Measurements from ENCODE around the gene CSPG4. TPM values are rescaled to one million over a fixed set of nuclear protein-coding genes. Genes with fewer than 3 reads are reported as not detected.

CSPG4 gene
- total and polyA plus RNA-seq, 9 of the 15 experiments (the other 6 are each of a cell fraction or from before 2014, with no cell fraction given) = under 0.01 to 0.07 (median 0.04) TPM; not detected in 5

GRCh38 chr15:75647370-75648155 lies 65.1 kb downstream of the CSPG4 start, which contains the start of gene SNX33 (continued):
- TF ChIP-seq XRCC3 (IDR thresholded peaks at IDR 0.05) = no peak
- no peak for TF ChIP-seq ZNF133 (CRISPR knock-in tag; IDR thresholded peaks at IDR 0.05)
- no peak for TF ChIP-seq RNF219 (CRISPR knock-in tag; IDR thresholded peaks at IDR 0.05)
- TF ChIP-seq ARID3A (IDR thresholded peaks at IDR 0.05; ENCODE audit: borderline replicate concordance, low read depth, low read length) = no peak
- TF ChIP-seq SAFB2 (IDR thresholded peaks at IDR 0.05; ENCODE audit: borderline replicate concordance, low read depth, low read length, severe bottlenecking) = no peak
- 0 out of 2 replicates have a peak, but pooled peaks have one; percentile 30 for TF ChIP-seq CREB1 (IDR thresholded peaks at IDR 0.05)
- no peak; the same call in 1 of the 2 replicates for TF ChIP-seq CREB1 (CRISPR knock-in tag; IDR thresholded peaks at IDR 0.05)
- no peak for TF ChIP-seq HDAC6 (IDR thresholded peaks at IDR 0.05; ENCODE audit: low read depth, low read length)
- TF ChIP-seq NFIC (IDR thresholded peaks at IDR 0.05) = peak; percentile 66
- TF ChIP-seq SRF (CRISPR knock-in tag; IDR thresholded peaks at IDR 0.05) = 0 out of 4 replicates have a peak, but pooled peaks of 1 of the 2 experiments have one; percentile 6
- TF ChIP-seq, protein P1, sequence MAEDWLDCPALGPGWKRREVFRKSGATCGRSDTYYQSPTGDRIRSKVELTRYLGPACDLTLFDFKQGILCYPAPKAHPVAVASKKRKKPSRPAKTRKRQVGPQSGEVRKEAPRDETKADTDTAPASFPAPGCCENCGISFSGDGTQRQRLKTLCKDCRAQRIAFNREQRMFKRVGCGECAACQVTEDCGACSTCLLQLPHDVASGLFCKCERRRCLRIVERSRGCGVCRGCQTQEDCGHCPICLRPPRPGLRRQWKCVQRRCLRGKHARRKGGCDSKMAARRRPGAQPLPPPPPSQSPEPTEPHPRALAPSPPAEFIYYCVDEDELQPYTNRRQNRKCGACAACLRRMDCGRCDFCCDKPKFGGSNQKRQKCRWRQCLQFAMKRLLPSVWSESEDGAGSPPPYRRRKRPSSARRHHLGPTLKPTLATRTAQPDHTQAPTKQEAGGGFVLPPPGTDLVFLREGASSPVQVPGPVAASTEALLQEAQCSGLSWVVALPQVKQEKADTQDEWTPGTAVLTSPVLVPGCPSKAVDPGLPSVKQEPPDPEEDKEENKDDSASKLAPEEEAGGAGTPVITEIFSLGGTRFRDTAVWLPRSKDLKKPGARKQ (CRISPR knock-in tag; IDR thresholded peaks at IDR 0.05) = no peak
- no peak for TF ChIP-seq ARNT (IDR thresholded peaks at IDR 0.05)
- TF ChIP-seq, protein P2, sequence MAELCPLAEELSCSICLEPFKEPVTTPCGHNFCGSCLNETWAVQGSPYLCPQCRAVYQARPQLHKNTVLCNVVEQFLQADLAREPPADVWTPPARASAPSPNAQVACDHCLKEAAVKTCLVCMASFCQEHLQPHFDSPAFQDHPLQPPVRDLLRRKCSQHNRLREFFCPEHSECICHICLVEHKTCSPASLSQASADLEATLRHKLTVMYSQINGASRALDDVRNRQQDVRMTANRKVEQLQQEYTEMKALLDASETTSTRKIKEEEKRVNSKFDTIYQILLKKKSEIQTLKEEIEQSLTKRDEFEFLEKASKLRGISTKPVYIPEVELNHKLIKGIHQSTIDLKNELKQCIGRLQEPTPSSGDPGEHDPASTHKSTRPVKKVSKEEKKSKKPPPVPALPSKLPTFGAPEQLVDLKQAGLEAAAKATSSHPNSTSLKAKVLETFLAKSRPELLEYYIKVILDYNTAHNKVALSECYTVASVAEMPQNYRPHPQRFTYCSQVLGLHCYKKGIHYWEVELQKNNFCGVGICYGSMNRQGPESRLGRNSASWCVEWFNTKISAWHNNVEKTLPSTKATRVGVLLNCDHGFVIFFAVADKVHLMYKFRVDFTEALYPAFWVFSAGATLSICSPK (IDR thresholded peaks at IDR 0.05; ENCODE audit: borderline replicate concordance) = no peak
- TF ChIP-seq ZBTB49 (CRISPR knock-in tag; IDR thresholded peaks at IDR 0.05; ENCODE audit: borderline replicate concordance) = no peak
- peak; percentile 8; the same call in 1 of the 2 replicates for TF ChIP-seq ZNF24 (IDR thresholded peaks at IDR 0.05)
